Measurements from ENCODE around the gene IGF2BP3. TPM values are rescaled to one million over a fixed set of nuclear protein-coding genes. Genes with fewer than 3 reads are reported as not detected.

Gene IGF2BP3
- total and polyA plus RNA-seq, 10 of the 15 experiments (the other 5 are each of a cell fraction or from before 2014, with no cell fraction given), result 4.6 to 61.2 (median 36.9) TPM

- in situ Hi-C loops (cut with MboI) (no loop called here), intact Hi-C loops (cut with micrococcal nuclease; ENCODE audit: unreplicated experiment) (loop anchor here (2.0 kb wide), 1 partner anchor 32 kb away; no protein-coding TSS in a partner anchor)
- H3K4me3 ChIP-seq, result peak overlapping the region; percentile 39
- DNase-seq (ENCODE audit: low read depth, low spot score), result no peak
- ATAC-seq, result peak; percentile 20
- TF ChIP-seq RUNX3 (IDR thresholded peaks at IDR 0.05; ENCODE audit: low read length) (peak; percentile 26; the same call in 1 of the 2 replicates), SMC3 (IDR thresholded peaks at IDR 0.05; ENCODE audit: borderline replicate concordance, low read length) (peak; percentile 54; the same call in 1 of the 2 replicates), SPI1 (IDR thresholded peaks at IDR 0.05; ENCODE audit: borderline replicate concordance, insufficient read depth, low read depth, low read length) (no peak), RAD21 (IDR thresholded peaks at IDR 0.05; ENCODE audit: insufficient read depth, low read depth, low read length) (peak; percentile 66), CTCF (IDR thresholded peaks at IDR 0.05 in 2 of 3, conservative IDR thresholded peaks at IDR 0.05 in 1 of 3; ENCODE audit: control insufficient read depth in 2 of 3, extremely low read depth in 1 of 3, insufficient read depth in 1 of 3, low read depth in 3 of 3, low read length in 3 of 3) (peak in 1 of 3 experiments; percentile 62; a peak in 3 of 6 replicates)
- H3K27ac ChIP-seq (ENCODE audit: control insufficient read depth, insufficient read depth), result peak overlapping the region; percentile 57
- H3K79me2 ChIP-seq (ENCODE audit: control insufficient read depth, insufficient read depth, low read length), result peaks cover 99% of the 10 kb centered on the region
- peak overlapping the region; percentile 82 for H3K4me2 ChIP-seq (ENCODE audit: control insufficient read depth, insufficient read depth)
- peaks cover 10% of the 10 kb centered on the region for H3K4me1 ChIP-seq (ENCODE audit: control insufficient read depth, insufficient read depth, low read length)
- FAIRE-seq, result no peak
- ChIA-PET RAD21 (ENCODE audit: unreplicated experiment) (interaction anchor here (0.7 to 2.8 kb wide), 19 partner anchors 8 to 278 kb away, joined by 3 to 17 read pairs (median 5); no protein-coding TSS in a partner anchor), SMC1A (ENCODE audit: uncharacterized antibody, unreplicated experiment) (interaction anchor here (0.7 to 3.5 kb wide), 20 partner anchors 15 to 369 kb away, joined by 3 to 21 read pairs (median 4); no protein-coding TSS in a partner anchor), POLR2A (interaction anchor here (0.6 to 2.1 kb wide), 7 partner anchors 10 to 187 kb away, joined by 3 to 21 read pairs (median 5); no protein-coding TSS in a partner anchor), CTCF (interaction anchor here (0.8 to 2.3 kb wide), 20 partner anchors 10 to 198 kb away, joined by 3 to 14 read pairs (median 6); no protein-coding TSS in a partner anchor)
- BruUV-seq (replicated peaks), result no TSS peak
- H3K9me3 ChIP-seq (replicated peaks; ENCODE audit: control insufficient read depth, insufficient read depth, low read length), result no peaks in the 10 kb centered on the region; the same call in 2 of the 3 replicates
- no peaks in the 10 kb centered on the region for H4K20me1 ChIP-seq (ENCODE audit: control insufficient read depth, insufficient read depth)
- H3K9ac ChIP-seq (ENCODE audit: control insufficient read depth, insufficient read depth, low read length), result peak overlapping the region; percentile 37; the same call in 1 of the 2 replicates
- no peaks in the 10 kb centered on the region for H3K27me3 ChIP-seq (replicated peaks in 1 of 2; ENCODE audit: control insufficient read depth in 2 of 2, insufficient read depth in 2 of 2, low read length in 1 of 2)
- H2AFZ ChIP-seq (ENCODE audit: control insufficient read depth, low read depth, low read length), result no peak overlapping the region
- H3K36me3 ChIP-seq (ENCODE audit: control insufficient read depth in 2 of 2, insufficient read depth in 2 of 2, low read length in 1 of 2), result no peaks in the 10 kb centered on the region; a peak in 2 of 4 replicates
- 39% methylated on average over 2 of the region's 2 CpGs for WGBS (ENCODE audit: insufficient coverage, insufficient replicate concordance, low lambda C conversion rate, missing lambda C conversion rate)
These were observed 7.4 kb downstream of the IGF2BP3 start for GRCh38 chr7:23462846-23463245.

Measured in GM12878 (cell line).